Measurements from ENCODE around the gene EMC8.
"Not testable (repeated sequence)": the region's sequence is repeated elsewhere in the genome, so short reads cannot be mapped to it uniquely, and the experiment has no call there.

The EMC8 gene

DNA sequence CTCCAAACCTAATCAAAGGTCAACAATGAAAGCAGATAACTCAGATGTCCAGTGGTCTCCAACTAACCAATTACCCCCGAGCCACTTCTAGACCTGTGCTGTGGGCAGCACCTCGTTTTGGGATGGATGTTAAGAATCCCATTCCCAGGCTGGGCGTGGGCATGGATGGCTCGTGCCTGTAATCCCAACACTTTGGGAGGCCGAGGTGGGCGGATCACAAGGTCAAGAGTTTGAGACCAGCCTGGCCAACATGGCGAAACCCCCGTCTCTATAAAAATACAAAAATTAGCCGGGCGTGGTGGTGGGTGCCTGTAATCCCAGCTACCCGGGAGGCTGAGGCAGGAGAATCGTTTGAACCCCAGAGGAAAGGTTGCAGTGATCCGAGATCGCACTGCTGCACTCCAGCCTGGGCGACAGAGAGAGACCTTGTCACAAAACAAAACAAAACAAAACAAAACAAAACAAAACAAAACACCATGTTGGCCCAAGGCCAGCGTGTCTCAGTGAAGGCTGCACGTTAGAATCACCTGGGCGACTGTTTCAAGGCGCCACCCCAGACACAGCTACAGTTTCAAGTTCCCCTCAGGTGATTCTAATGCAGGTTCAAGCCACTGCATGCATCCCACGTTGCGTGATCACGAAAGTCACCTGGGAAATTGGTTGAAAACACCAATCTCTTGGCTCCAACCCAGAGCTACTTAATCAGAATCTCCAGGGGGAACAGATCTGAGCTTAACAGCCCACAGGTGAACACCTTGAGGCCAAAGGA, 21.4 kb upstream of the EMC8 start:
- H3K9ac ChIP-seq (ENCODE audit: low read length) = no peak overlapping the region
- no peaks in the 10 kb centered on the region for H3K36me3 ChIP-seq (ENCODE audit: control insufficient read depth, insufficient read depth, low read length)
- H3K4me1 ChIP-seq (ENCODE audit: control insufficient read depth, insufficient read depth, low read length) = peaks cover 11% of the 10 kb centered on the region
- no peaks in the 10 kb centered on the region for H3K9me3 ChIP-seq (ENCODE audit: control insufficient read depth, low read length)
- peaks cover 13% of the 10 kb centered on the region for H3K27me3 ChIP-seq (ENCODE audit: control insufficient read depth, insufficient read depth, low read length)
- H3K4me3 ChIP-seq (ENCODE audit: low read length) = no peak overlapping the region

GRCh38 chr16:85819771-85820170, 20.4 kb upstream of the EMC8 start:
- Histone ChIP-seq H3K36me3 (ENCODE audit: control insufficient read depth, insufficient read depth, low read length) (no peaks in the 10 kb centered on the region), H3K4me3 (ENCODE audit: low read length) (no peak overlapping the region), H3K27me3 (ENCODE audit: control insufficient read depth, insufficient read depth, low read length) (peaks cover 13% of the 10 kb centered on the region), H3K9ac (ENCODE audit: low read length) (no peak overlapping the region), H3K4me1 (ENCODE audit: control insufficient read depth, insufficient read depth, low read length) (peaks cover 11% of the 10 kb centered on the region), H3K9me3 (ENCODE audit: control insufficient read depth, low read length) (no peaks in the 10 kb centered on the region)

GRCh38 chr16:85819245-85819644, 19.9 kb upstream of the EMC8 start:
- no peaks in the 10 kb centered on the region for H3K9me3 ChIP-seq (ENCODE audit: control insufficient read depth, low read length)
- H3K4me1 ChIP-seq (ENCODE audit: control insufficient read depth, insufficient read depth, low read length) = peaks cover 11% of the 10 kb centered on the region
- H3K36me3 ChIP-seq (ENCODE audit: control insufficient read depth, insufficient read depth, low read length) = no peaks in the 10 kb centered on the region
- H3K27me3 ChIP-seq (ENCODE audit: control insufficient read depth, insufficient read depth, low read length) = peaks cover 13% of the 10 kb centered on the region
- no peak overlapping the region for H3K9ac ChIP-seq (ENCODE audit: low read length)
- H3K4me3 ChIP-seq (ENCODE audit: low read length) = no peak overlapping the region

- Histone ChIP-seq H3K27me3 (ENCODE audit: control insufficient read depth, insufficient read depth, low read length) (peaks cover 22% of the 10 kb centered on the region), H3K4me1 (ENCODE audit: control insufficient read depth, insufficient read depth, low read length) (peaks cover 11% of the 10 kb centered on the region)
- not testable (repeated sequence) for H3K9ac ChIP-seq (ENCODE audit: low read length); H3K4me3 ChIP-seq (ENCODE audit: low read length); H3K36me3 ChIP-seq (ENCODE audit: control insufficient read depth, insufficient read depth, low read length); H3K9me3 ChIP-seq (ENCODE audit: control insufficient read depth, low read length)
Measured at GRCh38 chr16:85817195-85817594, 17.9 kb upstream of the EMC8 start.

GRCh38 chr16:85816159-85816558, 16.8 kb upstream of the EMC8 start:
- H3K27me3 ChIP-seq (ENCODE audit: control insufficient read depth, insufficient read depth, low read length) = peaks cover 29% of the 10 kb centered on the region
- peaks cover 3% of the 10 kb centered on the region for H3K4me1 ChIP-seq (ENCODE audit: control insufficient read depth, insufficient read depth, low read length)
- H3K9me3 ChIP-seq (ENCODE audit: control insufficient read depth, low read length) = no peaks in the 10 kb centered on the region
- no peak overlapping the region for H3K9ac ChIP-seq (ENCODE audit: low read length)
- no peak overlapping the region for H3K4me3 ChIP-seq (ENCODE audit: low read length)
- no peaks in the 10 kb centered on the region for H3K36me3 ChIP-seq (ENCODE audit: control insufficient read depth, insufficient read depth, low read length)

- H3K9me3 ChIP-seq (ENCODE audit: control insufficient read depth, low read length) = no peaks in the 10 kb centered on the region
- H3K9ac ChIP-seq (ENCODE audit: low read length) = no peak overlapping the region
- H3K36me3 ChIP-seq (ENCODE audit: control insufficient read depth, insufficient read depth, low read length) = no peaks in the 10 kb centered on the region
- no peaks in the 10 kb centered on the region for H3K4me1 ChIP-seq (ENCODE audit: control insufficient read depth, insufficient read depth, low read length)
- peaks cover 18% of the 10 kb centered on the region for H3K27me3 ChIP-seq (ENCODE audit: control insufficient read depth, insufficient read depth, low read length)
- H3K4me3 ChIP-seq (ENCODE audit: low read length) = no peak overlapping the region
Measured at GRCh38 chr16:85812811-85813700, 13.7 kb upstream of the EMC8 start.

GRCh38 chr16:85812031-85812807, 12.9 kb upstream of the EMC8 start:
- no peak overlapping the region for H3K4me3 ChIP-seq (ENCODE audit: low read length)
- H3K9me3 ChIP-seq (ENCODE audit: control insufficient read depth, low read length) = no peaks in the 10 kb centered on the region
- H3K4me1 ChIP-seq (ENCODE audit: control insufficient read depth, insufficient read depth, low read length) = no peaks in the 10 kb centered on the region
- H3K27me3 ChIP-seq (ENCODE audit: control insufficient read depth, insufficient read depth, low read length) = peaks cover 18% of the 10 kb centered on the region
- no peak overlapping the region for H3K9ac ChIP-seq (ENCODE audit: low read length)
- no peaks in the 10 kb centered on the region for H3K36me3 ChIP-seq (ENCODE audit: control insufficient read depth, insufficient read depth, low read length)

GRCh38 chr16:85810742-85811115, 11.4 kb upstream of the EMC8 start:
- no peaks in the 10 kb centered on the region for H3K9me3 ChIP-seq (ENCODE audit: control insufficient read depth, low read length)
- peaks cover 18% of the 10 kb centered on the region for H3K27me3 ChIP-seq (ENCODE audit: control insufficient read depth, insufficient read depth, low read length)
- no peaks in the 10 kb centered on the region for H3K4me1 ChIP-seq (ENCODE audit: control insufficient read depth, insufficient read depth, low read length)
- peaks cover under 1% of the 10 kb centered on the region for H3K36me3 ChIP-seq (ENCODE audit: control insufficient read depth, insufficient read depth, low read length)
- no peak overlapping the region for H3K9ac ChIP-seq (ENCODE audit: low read length)
- H3K4me3 ChIP-seq (ENCODE audit: low read length) = no peak overlapping the region

DNA sequence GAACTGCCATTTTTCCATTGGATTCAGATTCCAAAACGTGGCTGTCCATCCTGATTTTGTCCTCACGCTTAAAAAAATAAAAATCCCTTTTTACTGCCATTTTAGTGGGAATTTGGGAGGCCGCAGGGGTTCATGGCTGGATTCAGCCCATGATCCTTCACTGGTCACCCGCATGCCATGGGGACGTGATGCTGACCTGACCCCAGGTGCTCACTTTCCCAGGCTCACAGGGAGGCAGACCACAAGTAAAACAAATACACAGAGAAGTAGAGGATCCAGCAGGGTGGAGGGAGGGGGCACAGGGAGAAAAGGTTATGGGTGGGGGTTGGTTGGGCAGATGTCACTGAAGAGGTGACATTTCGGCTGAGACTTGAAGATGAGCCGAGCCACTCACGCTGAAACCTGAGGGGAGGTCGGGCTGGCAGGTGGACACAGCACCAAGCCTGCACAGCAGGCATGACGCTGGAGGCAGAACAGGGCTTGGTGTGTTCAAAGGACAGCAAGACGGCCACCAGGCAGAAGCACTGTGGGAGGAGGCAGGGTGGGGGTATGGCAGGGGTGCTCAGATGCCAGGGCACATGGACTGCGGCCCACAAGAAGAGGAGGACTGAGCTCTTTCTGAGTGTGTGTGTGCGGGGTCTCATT, 10.9 kb upstream of the EMC8 start:
- H3K9me3 ChIP-seq (ENCODE audit: control insufficient read depth, low read length) = no peaks in the 10 kb centered on the region
- H3K27me3 ChIP-seq (ENCODE audit: control insufficient read depth, insufficient read depth, low read length) = peaks cover 18% of the 10 kb centered on the region
- no peaks in the 10 kb centered on the region for H3K4me1 ChIP-seq (ENCODE audit: control insufficient read depth, insufficient read depth, low read length)
- peaks cover 6% of the 10 kb centered on the region for H3K36me3 ChIP-seq (ENCODE audit: control insufficient read depth, insufficient read depth, low read length)
- H3K9ac ChIP-seq (ENCODE audit: low read length) = no peak overlapping the region
- no peak overlapping the region for H3K4me3 ChIP-seq (ENCODE audit: low read length)

DNA sequence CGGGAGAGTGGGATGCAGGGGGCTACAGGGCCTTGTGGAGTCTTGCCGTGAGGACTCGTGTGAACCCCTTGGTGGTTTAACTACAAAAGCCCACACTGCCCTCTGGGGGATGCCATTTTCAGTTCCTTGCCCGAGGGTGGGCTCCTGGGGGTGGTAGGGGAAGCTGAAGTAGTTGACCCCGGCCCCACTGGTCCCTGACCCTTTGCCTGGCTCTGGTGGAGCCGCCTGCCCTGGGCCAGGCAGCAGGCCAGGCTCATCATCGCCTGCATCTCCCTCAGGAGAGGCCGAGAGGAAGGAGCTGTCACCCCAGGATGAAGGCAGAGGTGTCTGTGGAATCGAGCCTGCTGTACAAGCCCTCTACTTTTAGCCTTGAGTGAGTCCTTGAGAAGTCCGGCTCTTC, 10.3 kb upstream of the EMC8 start:
- peaks cover 18% of the 10 kb centered on the region for H3K27me3 ChIP-seq (ENCODE audit: control insufficient read depth, insufficient read depth, low read length)
- H3K9ac ChIP-seq (ENCODE audit: low read length) = no peak overlapping the region
- peaks cover 9% of the 10 kb centered on the region for H3K36me3 ChIP-seq (ENCODE audit: control insufficient read depth, insufficient read depth, low read length)
- no peak overlapping the region for H3K4me3 ChIP-seq (ENCODE audit: low read length)
- H3K9me3 ChIP-seq (ENCODE audit: control insufficient read depth, low read length) = no peaks in the 10 kb centered on the region
- H3K4me1 ChIP-seq (ENCODE audit: control insufficient read depth, insufficient read depth, low read length) = no peaks in the 10 kb centered on the region

- H3K9ac ChIP-seq (ENCODE audit: low read length) = no peak overlapping the region
- peaks cover 9% of the 10 kb centered on the region for H3K36me3 ChIP-seq (ENCODE audit: control insufficient read depth, insufficient read depth, low read length)
- H3K4me3 ChIP-seq (ENCODE audit: low read length) = no peak overlapping the region
- H3K27me3 ChIP-seq (ENCODE audit: control insufficient read depth, insufficient read depth, low read length) = peaks cover 18% of the 10 kb centered on the region
- no peaks in the 10 kb centered on the region for H3K4me1 ChIP-seq (ENCODE audit: control insufficient read depth, insufficient read depth, low read length)
- no peaks in the 10 kb centered on the region for H3K9me3 ChIP-seq (ENCODE audit: control insufficient read depth, low read length)
Measured at GRCh38 chr16:85808926-85809325, 9.6 kb upstream of the EMC8 start.

Data from mucosa of stomach (tissue), 1 donor.